ENCODE data around the gene JTB. TPM values are rescaled to one million over a fixed set of nuclear protein-coding genes. Genes with fewer than 3 reads are reported as not detected.
A peak's percentile ranks its signal among the peaks of the same experiment; 100 is the strongest.

Gene JTB
- total and polyA plus RNA-seq, 9 of the 15 experiments (the other 6 are each of a cell fraction or from before 2014, with no cell fraction given) = 24.7 to 308 (median 151) TPM

DNA sequence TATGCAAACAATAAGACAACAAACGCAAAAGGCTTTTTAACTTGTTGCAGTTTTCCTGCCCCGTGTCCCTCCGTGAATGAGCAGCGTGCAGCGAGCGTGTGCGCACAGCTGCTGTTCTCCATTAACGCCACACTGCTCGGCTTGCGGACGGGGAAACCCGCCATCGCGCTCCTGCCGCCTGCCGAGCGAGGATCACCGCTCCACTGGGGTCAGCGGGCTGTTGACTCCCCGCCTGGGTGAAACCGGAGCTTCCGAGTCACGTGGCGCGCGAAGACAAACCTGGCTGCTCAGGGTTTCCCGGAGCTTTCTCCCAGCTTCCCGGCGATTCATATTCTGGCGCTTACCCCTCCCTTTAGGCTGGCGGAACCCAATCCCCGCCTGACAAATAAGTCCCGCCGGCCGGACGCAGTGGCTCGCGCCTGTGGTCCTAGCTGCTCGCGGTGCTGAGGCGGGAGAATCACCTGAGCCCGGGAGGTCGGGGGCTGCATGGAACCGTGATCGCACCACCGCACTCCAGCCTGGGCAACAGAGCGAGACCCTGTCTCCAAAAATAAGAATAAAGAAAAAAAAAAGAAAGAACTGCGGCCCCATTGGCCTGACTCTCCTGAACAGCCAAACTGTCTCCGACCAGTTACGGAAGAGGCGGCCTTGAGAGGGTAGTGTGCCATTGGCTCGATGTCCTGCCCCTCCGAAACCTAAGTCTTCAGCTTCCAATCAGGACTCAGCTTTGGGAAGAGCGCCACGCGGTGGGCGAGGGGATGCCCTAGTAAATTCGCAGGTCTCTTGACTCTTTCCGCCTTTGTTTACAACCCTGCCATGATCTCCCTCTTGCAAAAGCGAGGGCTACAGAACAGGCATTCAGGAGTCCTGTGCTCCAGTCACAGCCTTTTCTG lies 10.1 kb downstream of the JTB start, which contains the start of gene CREB3L4 (continued):
- TF ChIP-seq CCNT2 (IDR thresholded peaks at IDR 0.05; ENCODE audit: borderline replicate concordance, extremely low read depth, insufficient read length, low read depth, low read length) (peak; percentile 82), LCOR (CRISPR knock-in tag; IDR thresholded peaks at IDR 0.05) (peak; percentile 93), ZC3H4 (CRISPR knock-in tag; IDR thresholded peaks at IDR 0.05; ENCODE audit: borderline replicate concordance) (peak; percentile 76; the same call in 1 of the 2 replicates), NEUROD1 (IDR thresholded peaks at IDR 0.05; ENCODE audit: borderline replicate concordance, low read depth, low read length, partially characterized antibody) (peak; percentile 87), OTX1 (CRISPR knock-in tag; IDR thresholded peaks at IDR 0.05) (0 out of 2 replicates have a peak, but pooled peaks have one; percentile 39), EWSR1 (IDR thresholded peaks at IDR 0.05; ENCODE audit: borderline replicate concordance, low read depth, partially characterized antibody) (no peak), POLR3A (IDR thresholded peaks at IDR 0.05; ENCODE audit: borderline replicate concordance, extremely low read depth, insufficient read depth, insufficient read length) (no peak), MBD2 (IDR thresholded peaks at IDR 0.05; ENCODE audit: borderline replicate concordance, low read depth) (peak; percentile 96), ZNF217 (CRISPR knock-in tag; IDR thresholded peaks at IDR 0.05) (0 out of 2 replicates have a peak, but pooled peaks have one; percentile 37), CHD2 (IDR thresholded peaks at IDR 0.05; ENCODE audit: low read depth, low read length) (peak; percentile 82), BRCA1 (IDR thresholded peaks at IDR 0.05) (no peak), BRCA1 (CRISPR knock-in tag; IDR thresholded peaks at IDR 0.05) (no peak), SRF (CRISPR knock-in tag; IDR thresholded peaks at IDR 0.05) (no peak), LARP7 (IDR thresholded peaks at IDR 0.05) (no peak), TEAD2 (tag; IDR thresholded peaks at IDR 0.05) (no peak), NR4A1 (CRISPR knock-in tag; IDR thresholded peaks at IDR 0.05) (no peak), NR4A1 (tag; IDR thresholded peaks at IDR 0.05) (peak; percentile 44; the same call in 1 of the 2 replicates), ZNF354B (CRISPR knock-in tag; IDR thresholded peaks at IDR 0.05) (no peak), CTCF (IDR thresholded peaks at IDR 0.05 in 2 of 3, conservative IDR thresholded peaks at IDR 0.05 in 1 of 3; ENCODE audit: insufficient read depth in 2 of 3, low read depth in 1 of 3, low read length in 3 of 3) (peak; percentile 47 to 78 (median 68)), ZNF766 (CRISPR knock-in tag; conservative IDR thresholded peaks at IDR 0.05) (no peak), HES1 (IDR thresholded peaks at IDR 0.05; ENCODE audit: low read depth) (peak; percentile 36; the same call in 1 of the 2 replicates), ARID2 (IDR thresholded peaks at IDR 0.05) (peak; percentile 64; the same call in 1 of the 2 replicates)
- TF ChIP-seq, protein P1, sequence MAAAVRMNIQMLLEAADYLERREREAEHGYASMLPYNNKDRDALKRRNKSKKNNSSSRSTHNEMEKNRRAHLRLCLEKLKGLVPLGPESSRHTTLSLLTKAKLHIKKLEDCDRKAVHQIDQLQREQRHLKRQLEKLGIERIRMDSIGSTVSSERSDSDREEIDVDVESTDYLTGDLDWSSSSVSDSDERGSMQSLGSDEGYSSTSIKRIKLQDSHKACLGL (CRISPR knock-in tag; IDR thresholded peaks at IDR 0.05; ENCODE audit: borderline replicate concordance, poor library complexity, severe bottlenecking) = no peak
- TF ChIP-seq, protein P2, sequence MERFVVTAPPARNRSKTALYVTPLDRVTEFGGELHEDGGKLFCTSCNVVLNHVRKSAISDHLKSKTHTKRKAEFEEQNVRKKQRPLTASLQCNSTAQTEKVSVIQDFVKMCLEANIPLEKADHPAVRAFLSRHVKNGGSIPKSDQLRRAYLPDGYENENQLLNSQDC (CRISPR knock-in tag; IDR thresholded peaks at IDR 0.05) = no peak
